ENCODE data around the gene CCN5.
"Not testable (repeated sequence)": the region's sequence is repeated elsewhere in the genome, so short reads cannot be mapped to it uniquely, and the experiment has no call there.

CCN5 gene

DNA sequence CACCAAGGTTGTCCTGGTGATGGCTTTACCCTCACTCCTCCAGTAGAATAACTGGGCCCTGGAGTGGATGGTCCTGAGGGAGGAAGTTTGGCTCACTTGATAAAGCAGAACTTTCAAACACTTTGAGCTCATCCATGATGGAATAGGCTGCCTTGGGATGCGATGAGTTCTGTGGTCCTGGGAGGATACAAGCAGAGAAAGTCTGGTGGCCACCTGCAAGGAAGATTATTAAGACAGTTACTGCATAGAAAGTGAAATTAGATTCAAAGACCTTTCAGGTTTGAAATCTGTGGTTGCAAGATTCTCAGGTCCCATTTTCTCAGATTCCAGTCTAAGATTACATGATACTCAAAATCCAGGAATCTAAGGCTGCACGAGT is 19.9 kb upstream of the CCN5 start:
- no peak for DNase-seq

DNA sequence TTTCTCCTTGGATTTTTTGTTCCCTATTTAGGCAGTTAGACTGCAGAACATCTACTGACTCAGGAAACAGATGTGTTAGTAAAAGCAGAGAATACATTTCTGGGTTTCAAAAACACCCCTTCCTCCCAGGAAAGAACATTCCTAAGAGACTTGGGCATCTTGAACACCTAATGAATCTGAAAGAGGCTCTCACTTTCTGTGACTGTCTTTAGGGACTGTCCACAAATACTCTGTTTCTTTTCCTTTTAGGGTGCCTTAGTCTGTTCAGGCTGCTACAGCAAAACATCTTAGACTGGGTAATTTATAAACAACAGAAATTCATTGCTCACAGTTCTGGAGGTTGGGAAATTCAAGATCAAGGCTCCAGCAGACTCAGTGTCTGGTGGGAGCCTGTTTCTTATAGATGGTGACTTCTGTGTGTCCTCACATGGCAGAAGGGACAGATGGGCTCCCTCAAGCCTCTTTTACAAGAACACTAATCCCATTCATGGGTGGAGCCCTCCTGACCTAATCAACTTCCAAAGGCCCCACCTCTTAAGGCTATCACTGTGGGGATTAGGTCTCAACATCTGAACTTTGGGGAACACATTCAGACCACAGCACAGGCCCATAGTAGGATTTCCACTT is 19.4 kb upstream of the CCN5 start:
- DNase-seq = no peak

DNA sequence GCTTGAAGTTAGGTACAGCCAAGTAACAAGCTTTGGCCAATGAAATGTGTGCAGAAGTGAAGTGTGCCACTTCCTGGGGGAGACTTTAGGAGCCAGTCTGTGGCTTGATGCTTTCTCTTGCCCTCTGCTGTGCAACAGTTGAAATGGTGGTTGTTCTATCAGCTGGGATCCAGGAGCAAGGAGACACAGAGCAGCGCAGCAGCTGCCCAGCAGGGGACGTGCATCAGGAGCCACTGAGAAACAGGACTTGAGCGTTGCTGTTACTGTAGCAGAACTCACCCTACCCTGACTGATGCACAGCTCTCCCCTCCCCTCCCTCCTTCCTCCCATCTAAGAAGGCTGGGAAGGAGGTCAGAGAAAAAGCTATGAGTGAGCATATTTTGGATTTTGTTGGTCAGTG is 18.9 kb upstream of the CCN5 start:
- DNase-seq = no peak

DNA sequence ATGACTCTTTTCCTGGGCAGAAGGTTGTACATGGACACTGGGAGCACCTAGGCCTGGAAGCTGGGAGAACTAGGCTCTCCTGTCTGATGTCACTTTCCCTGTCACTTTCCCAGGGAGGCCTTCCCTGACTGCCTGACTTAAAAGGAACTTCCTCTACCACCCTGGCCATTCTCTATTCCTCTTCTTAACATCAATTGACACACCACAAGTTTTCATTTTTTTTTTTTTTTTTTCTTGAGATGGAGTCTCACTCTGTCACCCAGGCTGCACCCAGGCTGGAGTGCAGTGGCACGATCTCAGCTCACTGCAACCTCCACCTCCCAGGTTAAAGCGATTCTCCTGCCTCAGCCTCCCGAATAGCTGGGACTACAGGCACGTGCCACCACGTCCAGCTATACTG is 18.1 kb upstream of the CCN5 start:
- DNase-seq = not testable (repeated sequence)

DNA sequence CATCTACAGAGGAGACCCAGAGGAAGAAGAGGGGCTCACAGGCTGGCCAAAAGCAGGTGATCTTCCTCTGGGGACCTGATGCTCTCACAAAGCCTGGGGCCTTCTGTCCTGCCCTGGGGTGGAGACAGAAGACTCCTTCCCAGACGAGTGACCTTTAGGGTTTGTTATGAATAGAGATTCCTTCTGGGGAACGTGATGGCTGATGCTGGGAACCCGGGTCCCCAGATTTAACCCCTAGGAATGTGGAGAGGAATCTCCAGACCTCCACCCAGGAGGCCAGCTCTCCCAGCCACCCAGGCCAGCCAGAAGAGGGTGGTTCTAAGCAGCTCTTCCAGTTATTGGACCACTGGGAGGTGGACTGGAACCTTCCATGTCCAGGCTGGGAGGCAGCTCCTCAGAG is 16.8 kb upstream of the CCN5 start:
- DNase-seq = no peak

DNA sequence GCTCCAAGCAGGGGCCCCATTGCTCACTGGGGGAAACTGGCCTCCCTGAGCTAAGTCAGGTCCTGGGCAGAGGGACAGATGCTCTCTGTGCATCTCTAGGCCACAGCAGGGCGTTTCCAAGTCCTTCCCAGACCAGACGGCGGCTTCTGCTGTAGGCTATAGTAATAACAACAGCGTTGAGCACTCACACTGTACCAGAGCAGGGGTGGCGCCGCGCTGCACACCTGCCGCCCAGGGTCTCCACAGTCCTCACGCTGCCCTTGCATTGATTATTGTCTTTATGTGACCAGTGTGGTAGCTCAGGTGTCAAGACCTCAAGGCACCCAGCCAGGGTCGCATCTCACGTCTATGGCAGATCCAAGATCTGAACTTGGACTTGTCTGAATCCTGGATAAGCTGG is 14.9 kb upstream of the CCN5 start:
- no peak for DNase-seq

DNA sequence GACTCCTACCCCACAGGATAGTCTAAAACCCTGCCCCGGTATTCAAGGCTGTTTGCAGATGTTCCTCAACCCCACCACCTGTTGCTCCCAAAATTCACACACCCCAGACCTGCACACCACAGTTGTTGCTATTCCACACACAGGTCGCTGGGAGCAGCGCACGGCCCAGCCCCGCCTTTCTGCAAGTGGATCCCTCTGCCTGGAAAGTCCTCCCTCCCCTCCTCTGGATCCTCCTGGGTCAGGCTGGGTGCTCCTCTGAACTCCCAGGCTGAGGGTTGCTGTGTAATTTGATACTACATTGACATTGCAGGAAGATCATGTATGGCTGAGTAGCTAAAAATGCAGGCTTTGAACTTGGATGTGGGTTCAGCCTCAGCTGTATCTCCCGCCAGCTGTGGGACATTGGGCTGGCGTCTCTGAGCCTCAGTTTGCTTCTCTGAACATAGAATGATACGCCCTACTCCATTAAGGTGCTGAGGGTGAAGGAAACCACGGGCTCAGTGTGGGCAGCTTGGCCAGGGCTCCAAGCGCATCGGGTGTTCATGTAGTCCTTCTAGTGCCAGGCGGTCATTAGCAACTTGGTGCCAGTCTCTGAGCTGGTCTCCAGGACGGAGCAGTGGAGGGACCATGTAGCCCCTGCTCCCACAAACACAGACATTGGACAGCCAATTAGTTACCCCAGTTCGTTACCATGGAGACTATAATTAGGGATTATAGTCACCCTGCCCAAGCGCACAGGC is 13.9 kb upstream of the CCN5 start:
- DNase-seq = no peak

DNA sequence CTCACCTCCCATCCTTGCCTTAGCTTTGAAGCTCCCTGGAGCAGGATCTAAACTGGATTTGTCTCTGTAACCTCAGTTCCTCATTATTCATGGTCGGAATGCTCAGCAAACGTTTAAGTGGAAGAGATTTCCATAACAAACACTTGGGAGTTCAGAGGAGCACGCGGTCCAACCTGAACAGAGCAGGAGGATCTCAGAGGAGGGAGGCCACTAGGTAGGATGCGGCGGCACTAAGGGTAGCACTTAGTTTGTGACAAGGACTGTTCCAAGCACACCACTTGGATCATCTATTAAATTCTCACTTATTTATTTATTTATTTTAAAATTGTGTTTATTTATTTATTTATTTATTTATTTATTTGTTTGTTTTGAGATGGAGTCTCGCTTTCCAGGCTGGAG is 13.3 kb upstream of the CCN5 start:
- no peak for DNase-seq

DNA sequence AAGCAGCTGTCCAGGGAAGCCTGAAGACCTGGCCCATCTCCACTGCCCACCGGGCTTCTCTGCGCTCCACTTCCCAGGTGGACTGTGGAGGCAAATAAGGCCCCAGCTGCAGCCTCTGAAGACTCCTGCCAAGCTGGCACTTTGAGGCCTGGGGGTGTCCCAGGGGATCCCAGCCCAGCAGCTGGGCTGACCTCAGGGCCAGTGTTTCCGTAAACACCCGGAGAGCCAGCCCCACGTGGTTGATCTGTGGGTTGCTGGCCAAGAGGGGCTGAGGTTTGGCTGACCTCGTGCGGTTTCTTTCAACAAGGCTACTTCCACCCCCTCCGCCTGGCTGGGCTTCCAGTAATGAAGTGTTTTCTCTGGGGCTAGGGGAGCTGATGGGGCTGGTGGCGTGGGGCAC is 12.4 kb upstream of the CCN5 start:
- no peak for DNase-seq

DNA sequence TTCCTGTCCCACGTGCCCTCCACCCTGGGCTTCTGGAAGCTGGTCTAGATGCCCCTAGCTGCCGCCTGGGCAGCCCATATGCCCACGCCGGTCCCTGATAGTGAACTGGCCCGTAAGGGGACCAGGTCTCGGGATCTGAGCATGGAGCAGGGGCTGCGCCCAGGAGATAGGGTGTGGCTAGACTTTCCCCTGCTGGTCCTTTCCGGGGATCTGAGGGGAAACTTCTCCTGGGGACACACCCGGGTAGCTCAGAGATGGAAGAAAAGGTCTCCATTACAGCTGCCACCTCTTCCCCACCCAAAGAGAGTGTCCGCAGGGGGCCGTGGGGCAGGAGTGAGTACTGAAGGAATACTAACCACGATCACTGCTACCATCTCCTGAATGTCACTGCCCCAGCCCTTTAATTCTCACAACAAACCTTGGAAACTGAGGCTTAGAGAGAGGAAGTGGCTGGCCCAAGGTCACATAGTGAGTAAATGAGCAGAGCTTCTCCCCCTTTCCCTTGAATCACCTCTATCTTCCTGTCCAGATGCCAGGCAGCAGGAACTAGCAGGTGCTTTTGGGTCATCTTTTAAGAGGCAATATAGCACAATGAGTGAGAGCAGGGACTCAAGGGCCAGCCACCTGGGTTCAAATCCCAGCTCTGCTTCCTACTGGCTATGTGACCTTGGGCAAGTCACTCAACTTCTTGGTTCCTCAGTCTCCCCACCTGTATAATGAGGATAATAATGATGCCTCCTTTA is 11.8 kb upstream of the CCN5 start:
- DNase-seq = no peak

DNA sequence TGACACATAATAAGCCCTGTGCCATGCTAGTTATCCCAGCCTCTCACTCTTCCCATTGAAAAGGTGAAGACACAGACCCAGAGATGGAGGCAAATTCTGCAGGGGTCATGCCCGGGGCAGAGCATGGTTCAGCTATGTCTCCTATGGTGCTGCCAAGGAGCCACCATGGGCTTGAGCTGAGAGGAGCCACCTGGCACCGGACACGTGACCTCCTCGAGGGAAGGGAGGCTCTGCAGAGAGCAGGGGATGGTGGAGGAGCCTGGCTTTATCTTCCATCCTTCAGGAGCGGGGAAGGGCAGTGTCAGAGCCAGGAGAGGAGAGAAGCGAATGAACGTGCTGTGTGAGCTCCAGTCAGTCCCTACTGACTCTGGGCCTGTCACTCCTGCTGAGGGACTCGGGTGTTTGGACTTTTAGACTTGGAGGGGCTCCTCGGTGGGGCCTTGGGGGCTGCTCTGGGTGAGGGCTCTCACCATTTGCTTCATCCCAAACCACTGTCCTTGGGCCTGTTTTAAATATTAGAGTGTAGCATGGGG is 11.1 kb upstream of the CCN5 start:
- DNase-seq = no peak

DNA sequence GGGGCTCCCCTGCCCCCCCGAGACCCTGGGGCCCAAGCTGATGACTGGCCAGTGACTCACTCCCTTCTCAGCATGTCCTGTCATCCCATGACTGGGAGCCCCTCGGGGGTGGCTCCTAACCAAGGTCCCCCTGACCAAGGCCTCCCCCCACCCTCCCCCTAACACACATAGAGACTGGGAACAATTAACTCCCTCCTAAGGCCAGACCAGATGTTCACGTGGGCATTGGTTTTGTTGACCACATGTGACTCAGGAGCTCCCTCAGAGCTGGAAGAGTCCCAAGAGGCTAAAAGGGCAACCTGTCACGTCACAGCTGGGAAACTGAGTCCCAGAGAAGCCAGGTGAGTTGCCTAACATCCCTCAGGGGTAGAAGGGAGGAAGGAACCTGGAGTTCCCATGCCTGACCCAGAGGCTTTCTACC is 10.6 kb upstream of the CCN5 start:
- DNase-seq = no peak

DNA sequence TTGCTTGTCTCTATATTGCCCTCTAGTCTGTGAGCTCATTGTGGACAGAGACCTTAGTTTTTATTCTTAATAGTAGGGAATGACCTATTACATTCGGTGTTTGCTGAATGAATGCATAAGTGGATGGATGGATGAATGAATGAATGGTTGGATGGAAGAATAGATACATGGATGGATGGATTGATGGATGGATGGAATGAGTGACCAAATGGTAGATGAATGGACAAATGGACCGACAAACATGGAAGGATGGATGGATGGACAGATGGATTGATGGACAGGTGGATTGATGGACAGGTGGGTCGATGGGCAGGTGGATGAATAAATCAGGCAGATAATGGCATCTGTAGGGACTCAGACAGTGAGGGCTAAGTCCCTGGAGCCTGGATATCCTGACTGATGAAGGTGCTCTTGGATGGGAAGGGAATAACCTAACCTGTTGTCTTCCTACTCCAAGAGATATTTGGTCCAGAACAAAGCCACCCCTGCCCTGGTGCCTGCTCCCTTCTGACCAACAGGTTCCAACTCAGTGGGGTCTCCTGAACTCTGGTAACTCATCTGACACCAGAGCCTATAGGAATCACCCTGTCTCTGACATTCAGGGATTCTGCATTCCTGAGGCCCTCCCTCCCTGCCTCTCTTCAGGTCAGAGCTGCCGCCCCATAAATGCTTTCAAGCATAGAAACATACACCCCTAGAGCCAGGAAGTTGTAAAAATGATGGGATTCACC is 9.6 kb upstream of the CCN5 start:
- DNase-seq = no peak

DNA sequence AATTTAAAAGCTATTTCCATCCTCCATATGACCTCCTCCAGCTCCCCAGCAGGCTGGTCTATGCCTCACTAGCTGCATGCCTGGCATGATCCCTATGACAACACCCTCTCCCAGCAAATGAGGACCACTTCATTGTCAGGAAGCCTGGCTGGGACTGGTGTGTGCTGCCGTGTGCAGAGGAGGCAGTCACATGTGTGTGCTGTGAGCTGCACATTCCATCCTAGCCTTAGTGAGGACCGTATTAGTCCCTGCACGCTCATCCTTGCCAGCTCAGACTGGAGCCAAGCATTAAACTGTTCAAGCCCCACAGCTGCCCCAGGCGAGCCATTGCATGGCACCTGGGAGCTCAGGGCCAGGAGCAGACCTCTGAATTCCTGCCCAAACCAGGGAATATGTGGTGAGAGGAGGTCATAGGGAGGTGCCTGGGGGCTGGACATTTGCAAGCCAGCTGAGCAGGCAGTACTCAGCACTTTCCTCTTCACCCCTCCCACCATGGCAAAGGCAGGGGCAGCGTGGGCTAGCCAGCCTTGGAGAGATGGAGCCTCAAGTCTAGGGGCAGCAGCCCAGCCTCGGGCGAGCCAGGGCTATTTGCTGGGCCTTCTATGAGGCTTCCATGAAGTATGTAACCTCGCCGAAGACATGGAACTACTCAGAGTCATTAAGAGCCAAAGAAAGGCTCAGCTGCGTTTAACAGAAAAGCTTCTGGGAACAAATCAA is 8.7 kb upstream of the CCN5 start:
- DNase-seq = no peak

DNA sequence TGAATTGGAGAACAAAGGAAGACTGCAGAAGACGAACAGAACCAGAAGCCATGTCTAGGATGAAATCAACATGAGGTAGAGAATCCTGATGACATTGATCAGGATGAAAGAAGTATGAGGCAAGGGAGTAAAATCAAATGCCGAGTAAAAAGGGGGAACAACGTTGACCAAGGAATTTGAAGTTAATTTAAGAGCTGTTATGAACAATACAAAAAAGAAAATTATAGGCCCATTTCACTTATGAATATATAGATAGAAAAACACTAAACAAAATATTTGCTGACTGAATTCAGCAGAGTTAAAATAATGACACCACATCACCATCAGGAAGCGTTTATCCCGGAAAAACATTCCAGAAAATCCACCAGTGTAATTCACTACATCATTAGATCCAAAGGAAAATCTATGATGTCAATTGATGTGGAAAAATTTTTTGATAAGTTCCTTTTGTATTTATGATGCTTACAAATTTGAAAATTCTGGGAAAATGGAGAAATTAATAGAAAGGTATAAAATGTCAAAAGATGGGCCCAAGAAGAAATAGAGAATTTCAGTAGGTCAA is 8.1 kb upstream of the CCN5 start:
- DNase-seq = no peak

DNA sequence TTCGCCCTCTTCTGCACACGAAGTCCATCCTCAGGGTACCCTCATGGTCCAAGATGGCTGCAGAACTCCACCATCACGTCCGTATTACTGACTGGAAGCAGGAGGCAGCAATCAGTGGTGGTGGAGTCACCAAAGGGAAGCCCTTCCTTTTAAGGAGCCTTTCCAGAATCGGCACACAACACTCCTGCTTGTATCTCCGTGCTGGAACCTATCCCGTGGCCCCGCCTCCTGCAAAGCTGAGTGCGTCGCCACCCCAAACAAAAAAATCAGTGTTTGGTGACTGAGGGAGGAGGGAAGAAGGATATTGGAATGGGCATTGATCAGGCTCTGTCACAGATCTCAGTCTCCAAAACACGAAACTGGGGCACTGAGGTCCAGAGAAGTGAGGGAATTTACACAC is 5.8 kb upstream of the CCN5 start:
- DNase-seq = no peak

DNA sequence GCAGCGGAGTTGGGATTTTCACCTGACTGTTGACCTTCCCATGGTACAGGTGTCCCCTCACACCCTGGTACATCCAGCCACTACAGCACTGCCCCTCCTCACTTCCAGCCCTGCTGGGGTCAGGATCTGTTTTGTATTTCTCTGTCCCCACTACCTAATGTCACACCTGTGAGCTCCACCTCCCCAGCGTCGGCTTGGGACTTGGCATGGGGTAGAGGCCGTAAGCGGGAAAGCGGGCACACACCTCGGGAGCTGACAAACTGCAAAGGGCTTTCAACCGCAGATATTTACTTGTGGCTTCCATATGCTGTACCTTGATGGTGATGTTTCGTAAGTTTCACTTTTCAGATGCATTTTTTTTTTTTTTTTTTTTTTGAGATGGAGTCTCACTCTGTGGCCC is 5.4 kb upstream of the CCN5 start:
- no peak for DNase-seq

DNA sequence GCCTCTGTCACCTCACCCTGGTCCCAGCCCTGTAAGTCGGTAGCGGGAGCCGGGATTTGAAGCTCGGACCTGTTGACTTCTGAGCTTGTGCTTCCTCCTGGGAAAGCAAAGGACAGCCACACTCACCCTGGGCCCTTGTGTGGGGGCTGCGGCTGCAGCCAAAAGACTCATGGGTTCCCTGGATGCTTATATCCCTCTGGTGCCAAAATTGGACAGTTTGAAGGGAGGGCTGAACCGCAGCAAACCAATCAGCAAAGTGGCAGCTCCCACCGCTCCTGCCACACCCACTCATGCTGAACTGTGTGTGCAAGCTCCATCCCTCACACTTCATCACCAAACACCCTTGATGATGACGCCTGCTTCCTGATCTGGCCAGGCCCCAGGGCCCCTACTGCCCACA is 3.9 kb upstream of the CCN5 start:
- no peak for DNase-seq

DNA sequence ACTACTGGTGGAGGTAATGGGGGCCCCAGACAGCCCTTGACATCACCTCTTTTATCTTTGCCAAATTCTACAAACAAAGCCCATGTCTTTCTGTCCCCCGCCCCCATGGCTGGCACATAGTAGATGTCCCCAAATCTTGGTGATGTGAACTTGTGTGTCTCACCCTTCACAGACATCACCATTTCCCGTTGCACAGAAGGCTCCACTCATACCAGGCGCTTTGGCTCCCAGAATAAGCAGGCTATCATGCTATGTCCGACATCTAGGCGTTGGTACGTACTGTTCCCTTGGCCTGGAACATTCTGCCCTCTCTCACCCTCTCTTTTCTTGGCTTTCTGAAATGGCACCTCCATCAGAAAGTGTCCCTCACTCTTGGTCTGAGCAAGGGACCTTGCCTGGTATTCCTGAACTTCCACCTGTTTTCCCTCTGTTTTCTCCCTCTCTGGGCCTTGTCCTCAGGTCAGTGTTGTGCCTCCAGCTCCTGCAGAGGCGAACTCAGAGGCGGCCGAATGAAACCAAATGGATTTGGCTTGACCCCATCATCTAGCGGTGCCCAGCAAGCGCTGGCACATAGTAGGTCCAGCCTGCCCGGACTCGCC is 968 bp upstream of the CCN5 start:
- no peak for DNase-seq

DNA sequence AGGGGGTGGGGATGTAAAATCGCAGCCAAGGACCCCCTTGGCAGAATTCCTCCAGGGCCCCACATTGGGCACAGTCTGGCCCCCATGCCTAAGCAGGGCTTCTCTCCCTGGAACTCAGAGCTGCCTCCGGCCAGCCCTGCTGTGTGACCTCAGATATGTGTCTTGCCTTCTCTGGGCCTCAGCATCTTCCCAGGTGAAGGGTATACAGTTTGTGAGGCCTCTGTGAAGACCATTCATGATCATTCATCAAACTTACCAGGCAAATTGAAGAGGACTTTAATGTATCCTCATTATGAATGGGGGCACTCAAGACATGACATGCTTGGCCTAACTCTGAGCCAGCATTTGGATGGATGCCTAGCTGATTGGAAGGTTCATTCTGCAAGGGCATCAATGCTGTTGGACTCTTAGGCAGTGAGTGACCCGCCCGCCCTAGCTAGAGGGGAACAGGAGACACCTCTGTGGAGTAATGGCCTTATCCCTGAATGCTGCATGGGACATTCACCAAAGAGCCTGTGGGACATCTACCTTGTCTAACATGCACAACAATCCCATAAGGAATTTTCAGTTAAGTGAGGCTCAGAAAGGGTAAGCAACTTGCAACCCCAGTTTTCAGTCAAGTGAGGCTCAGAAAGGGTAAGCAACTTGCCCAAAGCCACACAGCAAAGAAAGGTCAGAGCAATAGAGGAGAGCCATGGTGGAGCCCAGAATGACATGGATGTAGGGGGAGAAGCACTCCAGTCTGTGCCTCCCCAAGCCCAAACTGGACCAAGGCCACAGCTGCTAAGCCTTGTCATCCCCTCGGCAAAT is 535 bp downstream of the CCN5 start:
- no peak for DNase-seq

Data from activated gamma-delta T cell treated with Interleukin-2 at 50 U/mL for 16 hours (primary cell).